ENCODE data around the gene ARL8B. TPM values are rescaled to one million over a fixed set of nuclear protein-coding genes. Genes with fewer than 3 reads are reported as not detected.

Gene ARL8B
- polyA plus RNA-seq, 1 experiment, result 47.0 TPM

GRCh38 chr3:5191555-5192304 is 69.6 kb downstream of the ARL8B start:
- POLR2A ChIA-PET, result no interaction called here
- H3K4me3 ChIP-seq (ENCODE audit: low read depth, low read length), result no peak overlapping the region
- no peaks in the 10 kb centered on the region for H3K9me3 ChIP-seq (ENCODE audit: control insufficient read depth, insufficient read depth, low read length)
- no peak for TF ChIP-seq CTCF (IDR thresholded peaks at IDR 0.05; ENCODE audit: low read depth, low read length)
- no peaks in the 10 kb centered on the region for H3K27me3 ChIP-seq (ENCODE audit: control insufficient read depth, insufficient read depth, low read length)
- DNase-seq (ENCODE audit: low read depth, low spot score), result no peak
- CTCF ChIA-PET, result interaction anchor here (0.7 kb wide), 1 partner anchor 480 kb away, joined by 3 read pairs; no protein-coding TSS in a partner anchor
- no peak overlapping the region for H3K27ac ChIP-seq (ENCODE audit: low read depth, low read length)

- Histone ChIP-seq H3K9me3 (ENCODE audit: control insufficient read depth, insufficient read depth, low read length) (no peaks in the 10 kb centered on the region), H3K27ac (ENCODE audit: low read depth, low read length) (no peak overlapping the region), H3K27me3 (ENCODE audit: control insufficient read depth, insufficient read depth, low read length) (no peaks in the 10 kb centered on the region), H3K4me3 (ENCODE audit: low read depth, low read length) (no peak overlapping the region)
- DNase-seq (ENCODE audit: low read depth, low spot score), result no peak
- TF ChIP-seq CTCF (IDR thresholded peaks at IDR 0.05; ENCODE audit: low read depth, low read length), result no peak
- POLR2A ChIA-PET, result no interaction called here
- CTCF ChIA-PET, result interaction anchor here (0.9 kb wide), 1 partner anchor 481 kb away, joined by 3 read pairs; no protein-coding TSS in a partner anchor
Measured at GRCh38 chr3:5192571-5193365, 70.7 kb downstream of the ARL8B start.

- no peaks in the 10 kb centered on the region for H3K9me3 ChIP-seq (ENCODE audit: control insufficient read depth, insufficient read depth, low read length)
- no peak overlapping the region for H3K4me3 ChIP-seq (ENCODE audit: low read depth, low read length)
- DNase-seq (ENCODE audit: low read depth, low spot score), result no peak
- H3K27me3 ChIP-seq (ENCODE audit: control insufficient read depth, insufficient read depth, low read length), result no peaks in the 10 kb centered on the region
- ChIA-PET POLR2A (no interaction called here), CTCF (interaction anchor here (0.8 kb wide), 1 partner anchor 71 kb away, joined by 3 read pairs; no protein-coding TSS in a partner anchor)
- no peak for TF ChIP-seq CTCF (IDR thresholded peaks at IDR 0.05; ENCODE audit: low read depth, low read length)
- H3K27ac ChIP-seq (ENCODE audit: low read depth, low read length), result no peak overlapping the region
Measured at GRCh38 chr3:5194341-5194740, 72.2 kb downstream of the ARL8B start.

- Histone ChIP-seq H3K27me3 (ENCODE audit: control insufficient read depth, insufficient read depth, low read length) (no peaks in the 10 kb centered on the region), H3K27ac (ENCODE audit: low read depth, low read length) (no peak overlapping the region), H3K4me3 (ENCODE audit: low read depth, low read length) (no peak overlapping the region), H3K9me3 (ENCODE audit: control insufficient read depth, insufficient read depth, low read length) (no peaks in the 10 kb centered on the region)
- no peak for TF ChIP-seq CTCF (IDR thresholded peaks at IDR 0.05; ENCODE audit: low read depth, low read length)
- POLR2A ChIA-PET, result no interaction called here
- peak; percentile 45 for DNase-seq (ENCODE audit: low read depth, low spot score)
- CTCF ChIA-PET, result interaction anchor here (0.8 kb wide), 1 partner anchor 72 kb away, joined by 3 read pairs; no protein-coding TSS in a partner anchor
Measured at GRCh38 chr3:5194801-5195509, 72.9 kb downstream of the ARL8B start.
